ENCODE data around the gene ZFP36L1. TPM values are rescaled to one million over a fixed set of nuclear protein-coding genes. Genes with fewer than 3 reads are reported as not detected.
A peak's percentile ranks its signal among the peaks of the same experiment; 100 is the strongest.

Gene ZFP36L1
- total and polyA plus RNA-seq, 4 donors = 35.3 to 388 (median 175) TPM

- 97 to 98% methylated on average over 8 of the region's 8 CpGs for WGBS, 2 donors
- ATAC-seq (ENCODE audit: low FRiP score) (no peak), DNase-seq (peak; percentile 5 to 6)
- Histone ChIP-seq H3K27ac (ENCODE audit: low read depth in 1 of 2, low read length in 2 of 2) (no peak overlapping the region), H3K9me3 (ENCODE audit: control insufficient read depth, low read length) (no peaks in the 10 kb centered on the region), H3K36me3 (ENCODE audit: control insufficient read depth in 1 of 2, insufficient read depth in 2 of 2, low read length in 1 of 2) (no peaks in the 10 kb centered on the region), H3K4me1 (ENCODE audit: control insufficient read depth in 1 of 2, insufficient read depth in 2 of 2, low read length in 2 of 2) (no peaks in the 10 kb centered on the region), H3K27me3 (ENCODE audit: control insufficient read depth in 1 of 2, insufficient read depth in 2 of 2, low read length in 1 of 2) (no peaks in the 10 kb centered on the region), H3K4me3 (ENCODE audit: low read length in 2 of 2) (no peak overlapping the region)
- intact Hi-C loops (cut with DNase I) = loop anchor here in 1 of 2 donors (5.0 kb wide), 1 partner anchor 42 kb away; no protein-coding TSS in a partner anchor
Observed at GRCh38 chr14:68759017-68759560, 33.8 kb downstream of the ZFP36L1 start.

GRCh38 chr14:68758301-68758700 lies 34.6 kb downstream of the ZFP36L1 start:
- DNase-seq = peak in 1 of 2 donors; percentile 56
- Histone ChIP-seq H3K4me1 (ENCODE audit: control insufficient read depth in 1 of 2, insufficient read depth in 2 of 2, low read length in 2 of 2) (no peaks in the 10 kb centered on the region), H3K27ac (ENCODE audit: low read depth in 1 of 2, low read length in 2 of 2) (no peak overlapping the region), H3K4me3 (ENCODE audit: low read length in 2 of 2) (no peak overlapping the region), H3K27me3 (ENCODE audit: control insufficient read depth in 1 of 2, insufficient read depth in 2 of 2, low read length in 1 of 2) (no peaks in the 10 kb centered on the region), H3K9me3 (ENCODE audit: control insufficient read depth, low read length) (no peaks in the 10 kb centered on the region), H3K36me3 (ENCODE audit: control insufficient read depth in 1 of 2, insufficient read depth in 2 of 2, low read length in 1 of 2) (no peaks in the 10 kb centered on the region)
- 86 to 93% methylated on average over 3 of the region's 3 CpGs for WGBS, 2 donors
- intact Hi-C loops (cut with DNase I) = loop anchor here in 1 of 2 donors (5.0 kb wide), 1 partner anchor 41 kb away; no protein-coding TSS in a partner anchor
- ATAC-seq (ENCODE audit: low FRiP score) = no peak

DNA sequence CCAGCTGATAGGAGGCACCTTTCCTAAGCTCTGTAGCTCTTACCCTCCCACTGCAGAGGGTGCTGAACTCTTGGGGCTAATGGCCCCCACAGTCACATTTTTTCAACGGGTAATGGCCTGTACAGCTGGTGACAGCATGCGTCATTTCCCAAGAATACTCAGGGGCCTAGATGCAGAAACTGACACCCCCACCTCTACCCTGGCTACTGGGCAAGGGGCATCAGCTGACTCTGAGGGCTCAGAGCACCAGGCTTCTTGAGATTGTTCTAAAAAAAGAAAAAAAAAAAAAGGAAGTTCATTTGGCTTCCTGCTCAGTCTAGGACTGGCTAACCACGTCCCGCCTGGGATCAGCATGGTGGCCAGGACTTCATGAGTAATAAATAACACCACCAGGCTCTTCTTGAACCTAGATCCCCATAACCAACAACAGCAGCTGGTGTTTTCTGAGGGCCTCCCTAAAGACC lies 35.2 kb downstream of the ZFP36L1 start:
- H3K27ac ChIP-seq (ENCODE audit: low read depth in 1 of 2, low read length in 2 of 2) = no peak overlapping the region
- intact Hi-C loops (cut with DNase I) = loop anchor here in 1 of 2 donors (5.0 kb wide), 1 partner anchor 40 kb away; no protein-coding TSS in a partner anchor
- H3K4me1 ChIP-seq (ENCODE audit: control insufficient read depth in 1 of 2, insufficient read depth in 2 of 2, low read length in 2 of 2) = no peaks in the 10 kb centered on the region
- H3K36me3 ChIP-seq (ENCODE audit: control insufficient read depth in 1 of 2, insufficient read depth in 2 of 2, low read length in 1 of 2) = no peaks in the 10 kb centered on the region
- no peaks in the 10 kb centered on the region for H3K27me3 ChIP-seq (ENCODE audit: control insufficient read depth in 1 of 2, insufficient read depth in 2 of 2, low read length in 1 of 2)
- 51 to 52% methylated on average over 4 of the region's 4 CpGs for WGBS, 2 donors
- DNase-seq (peak in 1 of 2 donors; percentile 85), ATAC-seq (ENCODE audit: low FRiP score) (peak; percentile 53)
- H3K4me3 ChIP-seq (ENCODE audit: low read length in 2 of 2) = no peak overlapping the region
- no peaks in the 10 kb centered on the region for H3K9me3 ChIP-seq (ENCODE audit: control insufficient read depth, low read length)

- no peaks in the 10 kb centered on the region for H3K36me3 ChIP-seq (ENCODE audit: control insufficient read depth in 1 of 2, insufficient read depth in 2 of 2, low read length in 1 of 2)
- H3K27ac ChIP-seq (ENCODE audit: low read depth in 1 of 2, low read length in 2 of 2) = no peak overlapping the region
- ATAC-seq (ENCODE audit: low FRiP score) (no peak), DNase-seq (peak in 1 of 2 donors; percentile 24)
- H3K27me3 ChIP-seq (ENCODE audit: control insufficient read depth in 1 of 2, insufficient read depth in 2 of 2, low read length in 1 of 2) = no peaks in the 10 kb centered on the region
- no peaks in the 10 kb centered on the region for H3K4me1 ChIP-seq (ENCODE audit: control insufficient read depth in 1 of 2, insufficient read depth in 2 of 2, low read length in 2 of 2)
- H3K4me3 ChIP-seq (ENCODE audit: low read length in 2 of 2) = no peak overlapping the region
- intact Hi-C loops (cut with DNase I) = loop anchor here in 1 of 2 donors (5.0 kb wide), 1 partner anchor 39 kb away; no protein-coding TSS in a partner anchor
- H3K9me3 ChIP-seq (ENCODE audit: control insufficient read depth, low read length) = no peaks in the 10 kb centered on the region
- 97 to 100% methylated on average over 6 of the region's 6 CpGs for WGBS, 2 donors
Observed at GRCh38 chr14:68756734-68757133, 36.1 kb downstream of the ZFP36L1 start.

DNA sequence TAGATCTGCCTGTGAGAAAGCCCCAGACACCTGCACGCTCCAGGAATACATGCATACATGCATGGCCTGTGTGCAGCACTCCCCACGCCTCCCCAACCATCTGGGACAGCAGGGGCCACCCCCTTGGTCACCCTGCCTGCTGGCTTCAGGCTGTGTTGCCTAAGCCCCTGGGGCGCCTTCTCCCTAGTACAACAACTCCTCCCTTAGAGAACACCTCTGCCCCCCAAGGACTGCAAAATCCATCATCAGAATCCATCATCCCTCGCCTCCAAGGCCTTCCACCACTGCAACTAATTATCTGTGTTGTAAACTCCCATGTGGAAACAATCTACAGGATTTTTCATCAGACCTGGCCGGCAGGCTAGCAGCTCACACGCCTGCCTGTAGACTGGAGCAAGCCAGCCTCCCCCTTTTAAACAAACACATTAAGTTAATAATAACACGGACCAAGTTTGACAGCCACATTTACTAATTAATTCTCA lies 36.8 kb downstream of the ZFP36L1 start:
- Histone ChIP-seq H3K27ac (ENCODE audit: low read depth in 1 of 2, low read length in 2 of 2) (no peak overlapping the region), H3K27me3 (ENCODE audit: control insufficient read depth in 1 of 2, insufficient read depth in 2 of 2, low read length in 1 of 2) (no peaks in the 10 kb centered on the region), H3K4me1 (ENCODE audit: control insufficient read depth in 1 of 2, insufficient read depth in 2 of 2, low read length in 2 of 2) (no peaks in the 10 kb centered on the region), H3K4me3 (ENCODE audit: low read length in 2 of 2) (no peak overlapping the region), H3K9me3 (ENCODE audit: control insufficient read depth, low read length) (no peaks in the 10 kb centered on the region), H3K36me3 (ENCODE audit: control insufficient read depth in 1 of 2, insufficient read depth in 2 of 2, low read length in 1 of 2) (no peaks in the 10 kb centered on the region)
- ATAC-seq (ENCODE audit: low FRiP score) (no peak), DNase-seq (no peak)
- 86 to 88% methylated on average over 7 of the region's 7 CpGs for WGBS, 2 donors
- intact Hi-C loops (cut with DNase I) = loop anchor here in 1 of 2 donors (5.0 kb wide), 1 partner anchor 39 kb away; no protein-coding TSS in a partner anchor

DNA sequence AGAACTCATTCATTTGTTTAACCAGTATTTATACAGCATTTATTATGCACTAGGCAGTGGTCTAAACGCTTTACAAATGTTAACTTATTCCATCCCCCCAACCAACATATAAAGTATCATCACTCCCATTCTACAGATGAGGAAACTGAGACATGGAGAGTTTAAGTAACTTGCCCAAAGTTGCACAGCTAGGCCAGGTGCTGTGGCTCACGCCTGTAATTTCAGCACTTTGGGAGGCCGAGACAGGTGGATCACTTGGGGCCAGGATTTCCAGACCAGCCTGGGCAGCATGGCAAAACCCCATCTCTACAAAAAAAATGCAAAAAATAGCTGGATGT lies 37.9 kb downstream of the ZFP36L1 start:
- Histone ChIP-seq H3K27ac (ENCODE audit: low read depth in 1 of 2, low read length in 2 of 2) (no peak overlapping the region), H3K4me1 (ENCODE audit: control insufficient read depth in 1 of 2, insufficient read depth in 2 of 2, low read length in 2 of 2) (no peaks in the 10 kb centered on the region), H3K36me3 (ENCODE audit: control insufficient read depth in 1 of 2, insufficient read depth in 2 of 2, low read length in 1 of 2) (no peaks in the 10 kb centered on the region), H3K9me3 (ENCODE audit: control insufficient read depth, low read length) (no peaks in the 10 kb centered on the region), H3K4me3 (ENCODE audit: low read length in 2 of 2) (no peak overlapping the region), H3K27me3 (ENCODE audit: control insufficient read depth in 1 of 2, insufficient read depth in 2 of 2, low read length in 1 of 2) (no peaks in the 10 kb centered on the region)
- ATAC-seq (ENCODE audit: low FRiP score) = no peak
- 98% methylated on average over 3 of the region's 3 CpGs for WGBS, 2 donors
- no peak for DNase-seq
- intact Hi-C loops (cut with DNase I) = loop anchor here in 1 of 2 donors (5.0 kb wide), 1 partner anchor 38 kb away; no protein-coding TSS in a partner anchor

DNA sequence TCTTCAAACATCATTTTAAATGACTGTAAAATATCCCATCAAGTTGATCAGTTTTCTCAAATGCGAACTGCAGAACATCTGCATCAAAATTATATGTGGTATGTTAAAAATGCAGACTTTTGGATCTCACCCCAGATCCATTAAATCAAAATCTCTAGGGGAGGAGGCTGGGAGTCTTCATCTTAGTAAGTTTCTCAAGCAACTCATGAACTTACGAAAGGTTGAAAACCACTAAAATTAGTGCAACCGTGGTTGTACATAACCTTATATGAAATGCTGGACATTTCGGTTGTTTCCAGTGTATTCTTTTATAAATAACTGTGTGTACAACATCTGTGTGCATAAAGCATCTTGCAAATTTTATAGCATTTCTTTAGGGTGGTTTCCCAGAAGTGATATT lies 39.2 kb downstream of the ZFP36L1 start:
- ATAC-seq (ENCODE audit: low FRiP score) = no peak
- Histone ChIP-seq H3K36me3 (ENCODE audit: control insufficient read depth in 1 of 2, insufficient read depth in 2 of 2, low read length in 1 of 2) (no peaks in the 10 kb centered on the region), H3K4me1 (ENCODE audit: control insufficient read depth in 1 of 2, insufficient read depth in 2 of 2, low read length in 2 of 2) (no peaks in the 10 kb centered on the region), H3K9me3 (ENCODE audit: control insufficient read depth, low read length) (no peaks in the 10 kb centered on the region), H3K27me3 (ENCODE audit: control insufficient read depth in 1 of 2, insufficient read depth in 2 of 2, low read length in 1 of 2) (no peaks in the 10 kb centered on the region), H3K27ac (ENCODE audit: low read depth in 1 of 2, low read length in 2 of 2) (no peak overlapping the region), H3K4me3 (ENCODE audit: low read length in 2 of 2) (no peak overlapping the region)
- intact Hi-C loops (cut with DNase I) = no loop called here
- WGBS, 2 donors = 59 to 72% methylated on average over 4 of the region's 4 CpGs
- no peak for DNase-seq

- no peak for ATAC-seq (ENCODE audit: low FRiP score)
- no peaks in the 10 kb centered on the region for H3K4me1 ChIP-seq (ENCODE audit: control insufficient read depth in 1 of 2, insufficient read depth in 2 of 2, low read length in 2 of 2)
- H3K27me3 ChIP-seq (ENCODE audit: control insufficient read depth in 1 of 2, insufficient read depth in 2 of 2, low read length in 1 of 2) = no peaks in the 10 kb centered on the region
- intact Hi-C loops (cut with DNase I) = no loop called here
- H3K27ac ChIP-seq (ENCODE audit: low read depth in 1 of 2, low read length in 2 of 2) = no peak overlapping the region
- DNase-seq = no peak
- no peaks in the 10 kb centered on the region for H3K36me3 ChIP-seq (ENCODE audit: control insufficient read depth in 1 of 2, insufficient read depth in 2 of 2, low read length in 1 of 2)
- WGBS, 2 donors = 95 to 97% methylated on average over 6 of the region's 6 CpGs
- no peaks in the 10 kb centered on the region for H3K9me3 ChIP-seq (ENCODE audit: control insufficient read depth, low read length)
- H3K4me3 ChIP-seq (ENCODE audit: low read length in 2 of 2) = no peak overlapping the region
Observed at GRCh38 chr14:68752271-68753006, 40.4 kb downstream of the ZFP36L1 start.

All from aorta (tissue), 5 donors.